HG02678 (cell line): ENCODE results near the gene DAPK2.
"Not testable (repeated sequence)": the region's sequence is repeated elsewhere in the genome, so short reads cannot be mapped to it uniquely, and the experiment has no call there.

Source experiments
- ATAC-seq: cut with Tn5 transposase; IDR thresholded peaks from one replicate; pipeline ENCODE4 v1.9.1; 2021; ENCODE audit warnings: mild to moderate bottlenecking, moderate library complexity; ENCODE audit not compliant: unreplicated experiment

DAPK2 gene

DNA sequence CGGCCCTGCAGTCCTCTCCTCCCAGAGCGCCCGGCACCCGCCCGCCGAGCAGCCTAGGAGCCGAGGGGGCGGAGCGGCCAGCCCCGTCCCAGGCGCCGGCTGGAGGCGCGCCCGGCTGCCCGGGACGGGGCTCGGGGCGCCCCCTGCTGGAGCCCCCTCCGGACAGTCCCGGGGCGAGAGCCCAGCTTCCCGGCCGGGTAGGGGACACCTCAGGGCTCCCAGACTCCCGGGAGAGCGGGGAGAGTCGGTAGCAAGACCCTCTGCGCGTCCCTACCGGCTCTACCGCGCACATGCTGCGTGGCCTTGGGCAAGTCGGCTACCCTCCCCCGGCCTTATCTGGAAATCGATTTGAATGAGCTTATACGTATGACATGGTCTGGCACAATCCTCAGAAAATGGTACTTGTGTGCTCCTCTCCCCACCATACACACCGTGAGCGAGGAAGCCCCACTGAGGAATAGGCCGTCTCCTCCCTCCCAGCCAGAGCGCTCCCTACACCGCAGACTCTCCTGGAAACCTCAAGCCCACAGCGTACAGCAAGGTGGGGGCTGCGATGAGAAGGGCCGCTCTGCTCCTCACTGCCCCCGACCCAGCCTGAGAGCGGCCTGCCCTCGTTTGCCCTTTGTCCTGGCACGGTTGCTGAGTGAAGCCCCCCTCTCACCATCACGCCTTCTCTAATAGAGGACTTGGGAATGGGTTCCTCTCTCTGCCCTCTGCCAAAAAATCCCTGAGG, at the start of gene DAPK2:
Gene DAPK2 (minus strand): TSS at position 65 of the 733 bp plus-strand sequence. CDS start 6,224 bp downstream, outside the sequence.
- peak; percentile 71 for ATAC-seq

DNA sequence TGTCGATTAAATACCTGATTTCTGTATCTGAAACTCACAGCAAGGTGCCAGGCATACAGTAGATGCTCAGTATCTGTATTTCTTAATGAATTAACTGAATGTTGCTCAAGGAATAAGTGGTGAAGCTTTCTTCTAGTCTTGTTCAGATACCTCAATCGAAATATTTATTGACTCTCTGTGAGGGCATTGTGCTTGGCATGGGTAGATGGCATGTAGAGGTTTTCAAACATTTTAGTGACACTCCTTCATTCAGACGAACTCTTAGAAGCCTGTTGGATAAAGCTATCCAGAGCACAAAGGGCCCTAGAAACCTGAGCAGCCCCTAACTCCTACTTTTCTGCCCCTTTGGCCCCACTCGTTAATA, 49.1 kb upstream of the DAPK2 start:
- no peak for ATAC-seq

DNA sequence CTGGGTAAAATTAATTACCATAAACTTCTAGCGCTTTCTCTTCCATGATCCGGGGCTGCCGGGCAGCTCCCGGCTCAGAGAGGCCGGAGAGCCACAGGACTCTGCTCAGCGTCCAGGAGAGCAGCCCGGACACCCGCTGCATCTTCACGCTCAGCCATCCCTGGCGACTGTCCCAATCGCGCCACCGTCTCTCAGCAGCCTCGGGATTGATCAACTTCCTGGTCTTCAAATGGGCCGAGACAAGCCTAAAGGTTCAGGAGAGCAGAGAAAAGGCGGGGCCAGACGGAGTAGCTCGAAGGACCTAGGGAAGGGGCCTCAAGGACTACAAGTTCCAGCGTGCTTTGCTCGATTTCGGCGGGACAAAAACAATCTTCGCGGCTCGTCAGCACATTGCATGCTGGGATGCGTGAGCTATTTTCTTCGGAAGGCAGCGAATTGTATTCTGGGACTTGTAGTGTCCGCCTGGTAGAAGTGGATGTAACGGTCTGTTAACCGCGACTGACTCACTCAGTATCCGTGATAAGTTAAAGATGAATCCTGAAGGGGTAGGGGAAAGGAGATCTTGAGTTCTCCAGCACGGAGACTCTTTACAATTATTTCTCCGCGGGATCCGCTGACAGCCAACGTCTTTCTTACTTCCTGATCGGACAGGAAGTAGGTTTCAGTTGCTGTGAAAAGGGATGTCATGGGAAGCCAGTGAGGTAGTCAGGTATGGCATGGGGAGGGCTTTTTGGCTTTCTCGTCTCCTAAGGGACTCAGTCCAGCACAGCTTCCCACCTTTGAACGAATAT, 47.5 kb upstream of the DAPK2 start, which contains the start of gene CIAO2A:
Gene CIAO2A (minus strand): TSS at position 212 of the 791 bp plus-strand sequence. CDS start 70 bp downstream, at position 142.
- peak; percentile 64 for ATAC-seq

DNA sequence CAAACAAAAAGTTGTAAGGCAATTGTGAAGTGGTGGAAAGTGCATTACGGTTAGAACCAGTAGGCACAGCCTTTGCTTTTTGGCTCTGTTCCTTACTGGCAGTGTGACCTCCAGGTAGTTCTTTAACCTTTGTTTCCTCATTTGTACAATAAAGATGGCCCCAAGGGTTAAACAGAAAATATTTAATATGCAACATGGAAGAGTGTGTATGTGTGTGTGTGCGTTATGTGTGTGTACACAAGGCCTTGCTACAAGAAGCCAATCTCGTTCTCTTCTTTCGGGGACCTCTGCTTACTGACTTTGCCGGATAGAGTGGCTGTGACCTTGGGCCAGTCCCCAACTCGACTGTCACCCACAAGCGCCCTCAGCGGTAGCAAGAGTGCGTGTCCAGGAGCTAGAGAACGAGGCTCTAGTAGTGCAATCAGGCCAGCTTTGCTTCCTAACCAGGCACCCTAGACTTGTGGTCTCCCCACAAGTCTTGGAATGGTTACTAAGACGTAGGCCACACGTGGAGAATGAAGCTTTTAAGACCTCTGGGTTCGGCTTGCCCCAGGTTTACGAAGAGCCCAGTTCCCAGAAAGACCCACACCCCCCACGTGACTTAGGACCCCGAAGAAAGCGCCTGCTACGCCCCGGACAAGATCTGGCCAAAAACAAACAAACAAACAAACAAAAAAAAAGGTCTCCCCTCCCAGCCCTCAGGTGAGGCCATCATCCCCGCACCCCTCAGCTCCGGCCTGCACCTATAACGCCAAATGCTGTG, 46.8 kb upstream of the DAPK2 start:
- ATAC-seq: peak; percentile 26

DNA sequence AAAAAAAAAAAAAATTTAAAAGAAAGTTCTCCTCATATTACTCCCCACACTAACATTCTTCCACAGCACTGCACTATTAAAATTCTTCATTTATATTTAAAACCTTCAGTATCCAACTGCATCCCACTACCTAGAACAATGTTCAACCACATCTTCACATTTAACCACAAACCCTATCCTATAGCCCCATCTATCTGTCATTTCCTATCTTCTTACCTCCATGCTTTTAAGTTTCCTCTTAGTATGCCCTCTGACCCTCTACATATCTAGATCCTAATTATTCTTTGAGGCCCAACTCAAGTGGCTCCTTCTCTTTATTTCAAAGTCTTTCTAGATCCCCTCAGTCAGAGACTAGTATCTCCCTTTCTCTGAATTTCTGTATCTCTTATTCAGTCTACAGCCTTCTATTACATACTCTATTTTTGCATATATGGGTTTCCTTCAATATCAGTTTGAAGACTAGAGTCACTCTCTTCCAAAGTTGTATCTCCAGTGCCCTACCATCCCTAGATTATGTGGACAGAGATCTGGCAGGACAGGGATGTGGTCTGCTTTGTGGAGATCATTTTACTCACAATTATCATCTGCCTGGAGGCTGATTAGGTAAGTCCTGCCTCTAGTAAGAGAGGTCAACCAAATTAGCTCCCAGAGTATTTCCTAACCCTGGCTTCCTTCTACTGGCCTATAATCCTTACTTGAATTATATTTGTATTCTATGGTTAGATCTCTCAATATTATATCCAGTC, 46.0 kb upstream of the DAPK2 start:
- no peak for ATAC-seq

DNA sequence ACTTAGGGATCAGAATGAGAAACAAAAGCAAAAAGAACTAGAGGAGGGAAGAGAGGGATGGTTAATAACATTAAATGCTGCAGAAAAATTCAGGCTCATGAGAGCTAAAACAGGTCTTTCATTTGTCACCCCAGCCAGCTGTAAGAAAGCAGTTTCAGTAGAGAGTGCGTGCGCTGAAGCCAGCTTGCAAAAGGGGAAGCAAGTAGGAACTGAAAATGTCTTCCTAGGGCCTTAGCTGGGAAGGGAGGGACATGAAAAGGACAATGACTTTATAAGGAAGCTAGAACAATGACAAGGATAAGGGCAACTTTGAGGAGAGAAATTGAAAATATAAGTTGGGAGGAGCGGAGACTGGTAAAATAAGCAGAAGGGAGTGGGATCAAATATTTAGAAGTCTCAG, 44.2 kb upstream of the DAPK2 start:
- ATAC-seq: no peak

DNA sequence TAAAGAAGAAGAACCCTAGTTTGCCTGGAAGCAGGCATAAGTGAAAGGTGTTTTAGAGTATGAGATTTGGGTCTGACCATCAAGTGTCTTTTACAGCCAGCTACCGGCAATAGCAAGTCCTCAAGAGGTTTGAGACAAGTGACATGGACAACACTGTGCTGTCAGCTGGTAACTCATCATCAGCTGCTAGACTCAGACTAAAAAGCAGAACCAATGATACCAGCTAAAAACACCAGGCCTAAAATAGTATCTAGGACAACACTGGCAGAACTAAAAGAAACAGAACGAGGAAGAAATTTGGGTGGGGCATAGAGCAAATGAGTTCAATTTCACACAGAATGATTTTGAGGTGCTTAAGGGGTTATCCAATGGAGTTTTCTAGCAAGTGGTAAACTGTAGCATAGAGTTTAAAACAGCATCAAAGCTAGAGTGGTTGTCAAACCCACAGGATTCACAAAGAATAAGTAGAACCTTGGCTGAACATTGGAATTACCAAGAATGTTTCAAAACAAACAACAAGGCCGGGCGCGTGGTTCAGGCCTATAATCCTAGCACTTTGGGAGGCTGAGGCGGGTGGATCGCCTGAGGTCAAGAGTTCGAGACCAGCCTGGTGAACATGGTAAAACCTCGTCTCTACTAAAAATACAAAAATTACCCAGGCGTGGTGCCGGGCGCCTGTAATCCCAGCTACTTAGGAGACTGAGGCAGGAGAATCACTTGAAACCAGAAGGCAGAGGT, 43.4 kb upstream of the DAPK2 start:
- ATAC-seq: peak; percentile 24

DNA sequence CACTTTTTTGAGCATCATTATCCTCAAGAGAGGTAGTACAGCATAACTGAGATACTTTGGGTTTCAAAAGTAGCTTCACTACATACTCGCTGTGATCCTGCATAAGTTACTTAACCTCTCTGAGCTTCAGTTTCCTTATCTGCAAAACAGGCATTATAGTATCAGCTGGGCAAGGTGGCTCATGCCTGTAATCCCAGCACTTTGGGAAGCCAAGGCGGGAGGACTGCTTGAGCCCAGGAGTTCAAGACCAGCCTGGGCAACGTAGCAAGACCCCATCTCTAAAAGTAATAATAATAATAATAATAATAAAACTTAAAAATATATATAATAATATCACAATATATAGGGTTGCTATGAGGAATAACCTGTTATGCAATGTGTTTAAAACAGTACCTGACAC, 36.5 kb upstream of the DAPK2 start:
- no peak for ATAC-seq

DNA sequence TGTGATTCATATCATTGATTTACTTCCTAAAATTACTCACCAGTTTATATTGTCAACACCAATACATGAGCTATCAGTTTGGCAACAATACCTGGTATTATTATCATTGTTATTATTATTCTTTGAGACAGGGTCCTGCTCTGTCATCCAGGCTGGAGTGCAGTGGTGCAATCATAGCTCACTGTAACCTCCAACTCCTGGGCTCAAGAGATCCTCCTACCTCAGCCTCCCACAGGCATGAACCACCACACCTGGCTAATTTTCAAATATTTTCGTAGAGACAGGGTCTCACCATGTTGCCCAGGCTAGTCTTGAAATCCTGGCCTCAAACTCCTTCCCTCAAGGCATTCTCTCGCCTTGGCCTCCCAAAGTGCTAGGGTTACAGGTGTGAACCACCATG, 27.2 kb upstream of the DAPK2 start:
- ATAC-seq: not testable (repeated sequence)

DNA sequence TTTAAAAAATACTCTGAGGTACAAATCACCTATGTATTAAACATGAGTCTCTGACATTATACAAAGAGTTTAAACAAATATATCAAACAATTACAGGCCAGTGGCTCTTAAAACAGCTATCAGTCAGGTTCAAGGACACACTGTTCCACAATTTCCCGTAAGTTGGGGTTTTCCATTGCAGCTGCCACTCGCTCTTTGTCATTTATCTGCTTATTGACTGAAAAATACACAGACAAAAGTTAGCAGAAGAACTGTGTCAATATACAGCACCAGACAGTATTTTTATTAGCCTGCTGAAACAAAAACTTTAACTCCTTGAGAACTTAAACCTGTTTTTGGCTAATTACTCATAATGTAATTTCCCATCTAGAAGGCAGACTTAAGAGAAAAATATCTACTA, 26.5 kb upstream of the DAPK2 start:
- ATAC-seq: no peak

DNA sequence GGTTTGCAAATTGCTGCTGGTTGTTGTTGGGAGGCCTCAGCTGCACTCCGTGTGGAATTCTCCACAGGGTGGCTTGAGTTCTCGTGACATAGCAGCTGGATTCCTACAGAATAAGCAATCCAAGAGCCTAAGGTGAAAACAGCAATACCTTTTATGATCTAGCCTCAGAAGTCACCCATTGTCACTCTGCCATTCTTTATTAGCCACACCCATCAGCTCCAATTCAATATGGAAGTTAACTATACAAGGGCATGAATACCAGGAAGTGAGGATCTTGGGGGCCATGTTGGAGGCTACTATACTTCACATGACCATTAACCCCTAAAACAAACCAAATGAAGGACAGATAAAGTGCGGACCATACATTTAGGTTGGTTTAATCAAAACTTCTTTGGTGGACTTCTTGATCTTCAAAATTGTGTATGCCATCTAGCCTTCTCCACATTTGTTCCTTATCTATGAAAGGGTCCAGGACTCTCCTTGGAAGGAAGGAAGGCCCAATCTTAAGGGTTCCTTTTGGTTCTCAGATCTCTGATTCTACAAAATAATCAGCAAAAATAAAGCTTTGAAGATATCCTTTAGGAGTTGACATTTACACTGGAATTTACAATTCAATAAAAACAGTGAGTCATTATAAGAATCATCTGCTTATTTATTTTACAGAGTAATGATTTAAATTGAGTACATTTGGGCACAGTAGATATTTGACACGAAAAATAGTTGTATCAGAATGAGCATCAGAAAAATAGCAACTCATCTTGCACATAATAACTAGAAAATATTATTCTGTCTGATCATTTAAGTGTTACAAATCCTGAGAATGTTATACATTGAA, 25.9 kb upstream of the DAPK2 start:
- ATAC-seq: no peak

DNA sequence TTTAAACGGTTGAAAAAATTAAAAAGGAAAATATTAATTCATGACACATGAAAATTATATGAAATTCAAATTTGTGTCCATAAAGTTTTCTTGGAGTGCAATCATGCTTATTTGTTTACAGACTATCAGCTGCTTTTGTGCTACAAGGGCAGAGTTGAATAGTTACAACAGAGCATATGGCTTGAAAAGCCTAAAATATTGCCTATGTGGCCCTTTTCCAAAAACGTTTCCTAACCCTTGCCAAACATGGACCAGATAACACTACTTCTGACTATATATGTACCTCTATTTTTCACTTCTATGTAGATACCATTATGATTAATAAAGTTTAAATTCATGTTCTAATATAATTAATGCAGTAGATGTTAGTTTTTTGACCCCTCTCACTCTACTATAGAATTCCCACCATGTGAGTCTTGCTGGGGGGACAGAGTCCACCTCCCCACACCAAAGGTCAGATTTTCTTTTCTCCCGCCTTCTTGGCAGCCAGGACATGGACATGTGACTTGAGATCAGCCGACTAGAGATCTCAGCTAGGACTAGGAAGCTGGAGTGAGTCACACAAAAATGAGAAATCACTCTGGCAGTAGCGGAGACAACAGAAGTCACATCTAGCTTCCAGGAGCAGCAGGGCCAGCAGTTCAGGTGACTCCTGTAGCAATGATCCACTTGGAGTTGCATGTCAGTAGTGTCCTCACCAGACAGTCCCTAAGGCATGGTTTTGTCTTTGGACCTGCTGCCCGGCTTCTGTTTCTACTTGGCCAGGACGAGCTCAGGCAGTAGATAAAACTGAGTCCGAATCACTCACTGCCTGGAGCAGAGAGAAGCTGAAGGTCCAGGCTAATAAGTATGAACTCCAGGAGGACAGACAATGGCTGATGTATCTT, 24.9 kb upstream of the DAPK2 start:
- no peak for ATAC-seq

DNA sequence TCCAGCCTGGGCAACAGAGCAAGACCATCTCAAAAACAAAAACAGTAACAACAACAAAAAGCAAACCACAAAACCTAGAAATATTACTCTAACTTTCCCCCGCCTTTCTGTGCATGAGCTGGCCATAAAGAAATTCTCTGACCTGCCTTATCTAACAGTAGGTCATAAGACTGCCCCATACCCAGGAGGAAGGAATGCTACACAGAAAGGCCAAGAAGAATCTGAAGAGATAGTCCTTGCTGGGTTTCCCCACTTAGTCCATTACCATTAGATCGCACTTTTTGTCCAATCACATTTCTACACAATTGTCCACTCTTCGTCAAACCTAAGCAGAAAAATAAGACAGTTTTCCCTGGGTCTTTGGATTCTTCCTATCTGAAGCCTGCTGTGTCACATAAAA, 23.8 kb upstream of the DAPK2 start:
- ATAC-seq: no peak

DNA sequence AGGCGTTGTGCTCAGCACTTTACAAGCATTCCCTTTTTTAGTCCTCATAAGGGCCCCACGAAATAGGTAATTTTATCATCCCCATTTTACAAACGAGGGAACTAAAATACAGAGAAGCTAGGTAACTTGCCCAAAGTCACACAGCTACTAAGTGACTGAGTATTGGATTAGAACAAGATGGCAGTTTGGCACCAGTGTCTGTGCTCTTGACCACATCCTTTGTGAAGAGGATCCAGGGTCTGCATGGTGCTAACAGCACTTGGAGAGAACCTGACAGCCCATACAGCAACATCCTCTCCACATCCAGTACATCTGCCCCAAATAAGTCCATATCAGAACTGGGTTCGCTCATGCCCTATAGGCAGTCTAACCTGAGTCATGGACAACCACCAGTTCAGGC, 21.8 kb upstream of the DAPK2 start:
- ATAC-seq: no peak

DNA sequence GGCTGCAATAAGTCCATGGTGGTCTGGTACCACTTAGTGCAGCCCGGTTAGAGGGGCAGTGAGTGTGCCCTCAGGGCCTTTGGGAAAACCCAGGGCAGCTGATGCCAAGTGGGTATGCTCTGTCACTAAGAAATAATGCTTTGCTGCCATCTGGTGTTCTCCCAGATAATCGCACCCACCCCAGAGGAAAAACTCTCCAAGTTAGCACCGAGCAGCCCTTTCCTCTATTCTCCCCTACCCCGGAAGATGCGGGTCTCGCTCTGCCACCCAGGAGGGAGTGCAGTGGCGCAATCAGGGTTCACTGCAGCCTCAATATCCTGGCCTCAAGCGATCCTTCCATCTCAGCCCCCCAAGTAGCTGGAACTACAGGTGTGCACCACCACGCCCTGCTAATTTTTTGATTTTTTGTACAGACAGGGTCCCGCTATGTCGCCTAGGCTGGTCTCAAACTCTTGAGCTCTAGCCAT, 21.3 kb upstream of the DAPK2 start:
- no peak for ATAC-seq

DNA sequence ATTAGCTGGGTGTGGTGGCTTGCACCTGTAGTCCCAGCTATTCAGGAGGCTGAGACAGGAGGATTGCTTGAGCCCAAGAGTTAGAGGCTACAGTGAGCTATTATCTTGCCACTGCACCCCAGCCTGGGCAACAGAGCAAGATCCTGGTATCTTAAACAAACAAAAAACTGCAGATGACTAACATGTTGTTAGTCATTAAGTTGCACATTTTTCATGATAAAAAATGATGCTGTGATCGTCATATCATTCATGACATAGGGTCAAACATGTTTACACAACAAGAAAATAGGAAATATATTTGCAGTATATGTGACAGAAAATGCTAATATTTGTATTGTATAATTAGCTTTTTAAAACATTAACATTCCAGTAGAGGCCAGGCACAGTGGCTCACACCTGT, 20.2 kb upstream of the DAPK2 start:
- no peak for ATAC-seq

DNA sequence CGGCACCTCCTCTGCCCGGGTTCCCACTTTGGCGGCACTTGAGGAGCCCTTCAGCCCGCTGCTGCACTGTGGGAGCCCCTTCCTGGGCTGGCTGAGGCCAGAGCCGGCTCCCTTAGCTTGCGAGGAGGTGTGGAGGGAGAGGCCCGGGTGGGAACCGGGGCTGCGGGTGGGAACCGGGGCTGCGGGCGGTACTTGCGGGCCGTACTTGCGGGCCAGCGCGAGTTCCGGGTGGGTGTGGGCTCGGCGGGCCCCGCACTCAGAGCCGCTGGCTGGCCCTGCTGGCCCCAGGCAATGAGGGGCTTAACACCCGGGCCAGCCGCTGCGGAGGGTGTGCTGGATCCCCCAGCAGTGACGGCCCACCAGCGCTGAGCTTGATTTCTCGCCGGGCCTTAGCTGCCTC, 14.4 kb upstream of the DAPK2 start:
- ATAC-seq: no peak

DNA sequence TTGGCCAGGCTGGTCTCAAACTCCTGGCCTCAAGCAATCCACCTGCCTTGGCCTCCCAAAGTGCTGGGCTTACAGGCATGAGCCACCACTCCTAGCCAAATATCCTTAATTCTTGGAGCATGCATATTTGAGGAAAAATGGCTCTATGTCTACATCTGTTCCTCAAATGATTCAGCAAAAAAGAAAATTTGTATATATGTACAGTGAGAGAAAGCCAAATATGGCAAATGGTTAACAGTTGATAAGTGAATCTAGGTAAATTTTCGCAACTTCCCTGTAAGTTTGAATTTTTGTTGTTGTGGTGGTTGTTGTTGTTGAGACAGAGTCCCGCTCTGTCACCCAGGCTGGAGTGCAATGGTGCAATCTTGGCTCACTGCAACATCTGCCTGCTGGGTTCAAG, 12.8 kb upstream of the DAPK2 start:
- ATAC-seq: not testable (repeated sequence)
